HL-60 (cell line): ENCODE measurements around the gene LINC01488.

Source experiments
- CTCF ChIP-seq: IDR thresholded peaks from one replicate; pipeline ENCODE4 v1.5.1; 2011; ENCODE audit warnings: low read length, control low read depth, inconsistent platforms; ENCODE audit not compliant: insufficient read depth
- POLR2AphosphoS5 ChIP-seq: IDR thresholded peaks from 2 replicates; pipeline ENCODE4 v1.6.1; 2012; ENCODE audit warnings: low read depth

- no peak for TF ChIP-seq CTCF
- no peak for TF ChIP-seq POLR2AphosphoS5
Observed at GRCh38 chr11:69442807-69443137, 38.7 kb upstream of the LINC01488 start.
